Left renal pelvis (tissue), 4 donors: Measurements from ENCODE around the gene DACT2. TPM values are rescaled to one million over a fixed set of nuclear protein-coding genes. Genes with fewer than 3 reads are reported as not detected.
"Not testable (repeated sequence)": the region's sequence is repeated elsewhere in the genome, so short reads cannot be mapped to it uniquely, and the experiment has no call there.

Experiments used
- DNase-seq, 4 donors: peaks; one replicate each; pipeline ENCODE4 v3.0.0-alpha.2; 2013; ENCODE audit warnings: low read depth in 4 of 4, low spot score in 3 of 4
- polyA plus RNA-seq, 4 donors: library from polyadenylated mRNA; unstranded; fragments of 120-200 nt; gene quantifications; one replicate each; pipeline ENCODE4 v1.2.1, GENCODE V29; 2013; ENCODE audit not compliant: insufficient read length in 4 of 4

Gene DACT2
- polyA plus RNA-seq, 4 donors: 5.1 to 23.6 (median 18.0) TPM

- no peak for DNase-seq
These were observed 7.0 kb upstream of the DACT2 start for GRCh38 chr6:168326294-168327261.

DNA sequence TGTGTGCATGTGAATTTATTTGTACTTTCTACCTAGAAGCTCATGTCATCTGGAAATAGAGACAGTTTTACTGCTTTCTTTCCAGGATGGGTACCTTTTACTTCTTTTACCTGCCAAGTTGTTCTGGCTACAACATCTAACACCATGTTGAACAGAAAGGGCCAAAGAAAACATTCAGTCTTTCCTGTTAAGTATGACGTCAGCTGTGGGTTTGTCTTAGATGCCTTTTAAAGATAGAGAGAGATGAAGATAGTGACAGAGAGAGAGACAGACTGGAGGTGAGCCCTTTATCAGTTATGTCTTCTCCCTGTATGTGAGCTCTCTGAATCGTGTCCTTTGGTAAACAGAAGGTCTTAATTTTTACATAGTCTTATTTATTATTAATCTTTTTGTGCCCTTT lies 3.4 kb upstream of the DACT2 start:
- no peak for DNase-seq

- no peak for DNase-seq
These were observed 1.1 kb upstream of the DACT2 start for GRCh38 chr6:168320634-168321033.

DNA sequence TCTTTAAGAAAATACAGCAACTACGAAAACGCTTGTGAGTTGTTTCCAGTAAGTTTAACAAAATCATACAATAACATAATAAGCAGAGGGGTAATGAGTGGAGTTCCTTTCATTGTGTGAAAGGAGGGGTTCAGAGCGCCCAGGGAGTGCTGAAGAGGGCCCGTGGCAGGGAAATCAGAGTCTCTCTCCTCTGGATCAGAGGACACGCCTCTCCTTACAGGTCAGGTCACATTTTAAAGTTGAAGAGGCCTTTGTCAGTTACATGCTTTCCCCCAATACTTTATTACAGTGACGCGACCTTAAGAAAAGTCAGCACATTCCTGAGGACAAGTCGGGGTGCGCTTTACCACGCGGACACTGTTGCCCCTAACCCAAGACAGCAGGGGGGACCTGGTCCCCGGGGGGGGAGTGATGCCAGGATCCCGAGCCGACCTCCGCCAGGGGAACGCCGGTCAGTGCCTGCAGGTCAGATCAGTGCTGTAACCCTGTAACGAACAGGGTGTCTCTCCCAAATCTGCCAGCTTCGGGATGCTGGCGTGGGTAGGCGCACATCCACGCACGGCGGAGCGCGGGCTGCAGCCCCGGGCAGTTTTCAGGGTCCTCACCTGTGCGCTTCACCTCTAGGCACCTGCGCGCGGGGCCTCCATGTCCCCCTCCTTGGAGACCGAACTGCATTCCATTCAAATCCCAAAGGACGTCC lies 848 bp downstream of the DACT2 start:
- no peak for DNase-seq

GRCh38 chr6:168318090-168318489 lies 1.5 kb downstream of the DACT2 start:
- no peak for DNase-seq

DNA sequence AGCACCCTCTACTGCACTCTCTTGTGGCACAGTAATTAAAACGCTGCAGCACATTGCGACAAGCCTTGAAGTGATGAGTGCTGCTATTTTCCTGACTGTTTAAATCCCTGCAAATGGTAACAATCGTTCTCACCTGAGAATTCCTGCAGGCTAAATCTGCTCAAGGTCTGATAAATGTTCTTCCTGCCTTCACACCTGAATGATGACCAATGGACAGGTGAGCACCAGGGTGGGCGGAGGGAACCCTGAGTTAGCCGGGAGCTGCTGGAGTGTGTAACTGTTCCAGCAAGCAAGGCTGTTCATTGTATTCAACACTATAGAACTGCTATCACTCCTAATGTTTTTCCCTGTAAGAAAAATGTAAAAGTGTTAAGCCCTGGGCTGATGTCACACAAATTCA lies 4.0 kb downstream of the DACT2 start:
- no peak for DNase-seq

GRCh38 chr6:168314948-168315347 lies 4.6 kb downstream of the DACT2 start:
- no peak for DNase-seq

GRCh38 chr6:168314021-168314420 lies 5.6 kb downstream of the DACT2 start:
- no peak for DNase-seq

DNA sequence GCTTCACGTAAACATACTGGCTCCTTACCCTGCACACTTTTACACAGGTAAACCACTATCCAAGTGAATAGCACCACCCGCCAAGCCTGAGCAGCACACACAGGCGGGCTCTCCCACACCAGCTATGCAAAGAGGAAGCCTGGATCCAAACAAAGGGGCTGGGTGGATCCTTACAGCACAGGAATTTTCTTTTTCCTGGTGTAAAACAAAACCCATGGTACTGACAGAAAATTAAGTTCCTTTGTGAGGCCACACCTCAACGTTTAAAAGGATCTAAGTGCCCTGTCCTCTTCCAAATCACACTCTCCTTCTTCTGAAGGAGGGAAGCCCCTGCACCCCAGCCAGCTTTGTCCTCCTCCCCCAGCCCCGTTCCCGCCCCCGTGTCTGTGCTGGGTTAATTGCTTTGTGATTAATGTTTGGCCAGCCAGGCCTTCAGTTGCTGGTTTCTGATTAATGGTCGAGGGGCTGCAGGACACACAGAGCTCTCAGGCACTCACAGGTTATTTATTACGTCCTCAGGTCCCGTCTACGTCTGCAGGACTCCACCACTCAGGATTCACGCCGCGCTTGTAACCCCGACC lies 6.1 kb downstream of the DACT2 start:
- peak in 2 of 4 donors; percentile 75 to 85 for DNase-seq

DNA sequence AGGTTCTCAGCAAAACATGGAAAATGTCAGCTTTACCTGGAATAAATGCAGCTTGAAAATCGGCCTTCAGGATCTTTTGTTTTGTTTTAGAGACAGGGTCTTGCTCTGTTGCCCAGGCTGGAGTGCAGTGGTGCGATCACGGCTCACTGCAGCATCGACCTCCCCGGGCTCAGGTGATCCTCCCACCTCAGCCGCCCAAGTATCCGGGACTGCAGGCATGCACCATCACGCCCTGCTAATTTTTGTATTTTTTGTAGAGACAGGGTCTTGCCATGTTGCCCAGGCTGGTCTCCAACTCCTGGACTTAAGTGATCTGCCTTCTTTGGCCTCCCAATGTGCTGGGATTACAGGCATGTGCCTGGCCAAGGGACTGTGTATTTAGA lies 7.5 kb downstream of the DACT2 start:
- not testable (repeated sequence) for DNase-seq

- no peak for DNase-seq
These were observed 8.0 kb downstream of the DACT2 start for GRCh38 chr6:168311410-168312124.

- DNase-seq: no peak
These were observed 8.6 kb downstream of the DACT2 start for GRCh38 chr6:168310945-168311344.

DNA sequence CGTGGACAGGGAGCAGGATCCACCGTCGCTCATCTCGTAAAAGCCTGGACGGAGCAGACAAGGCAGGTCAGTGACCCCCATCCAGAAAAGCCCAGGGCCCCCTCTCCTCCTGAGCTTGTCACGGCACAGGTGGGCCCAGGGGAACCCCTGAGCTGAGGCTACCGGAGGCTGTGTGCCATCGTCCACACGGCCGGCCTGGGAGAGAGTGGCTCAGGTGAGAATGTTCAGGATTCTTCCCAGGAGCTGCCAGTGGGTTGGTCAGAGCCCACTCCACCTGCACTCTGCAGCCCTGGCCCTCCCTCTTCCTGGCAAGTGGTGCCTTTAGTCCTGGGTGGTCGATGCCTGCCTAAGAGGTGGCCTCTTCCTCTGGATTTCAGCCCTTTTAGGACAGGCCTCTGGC lies 9.2 kb downstream of the DACT2 start:
- no peak for DNase-seq

- DNase-seq: no peak
These were observed 9.6 kb downstream of the DACT2 start for GRCh38 chr6:168309997-168310396.

DNA sequence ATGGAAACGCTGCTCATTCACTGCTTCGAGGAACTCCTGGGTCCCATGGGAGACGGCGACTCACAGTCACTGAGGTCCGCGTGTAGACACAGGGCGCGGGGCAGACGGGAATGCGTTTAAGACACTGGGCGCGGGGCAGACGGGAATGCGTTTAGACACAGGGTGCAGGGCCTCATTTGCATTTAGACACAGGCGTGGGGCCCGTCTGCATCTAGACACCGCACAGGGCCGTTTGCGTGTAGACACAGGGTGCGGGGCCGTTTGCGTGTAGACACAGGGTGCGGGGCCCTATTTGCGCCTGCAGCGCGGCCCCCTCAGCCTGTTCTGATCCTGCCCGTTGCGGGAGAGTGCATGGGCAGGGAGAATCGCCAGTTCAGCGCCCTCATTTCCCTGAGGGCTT lies 10.4 kb downstream of the DACT2 start:
- no peak for DNase-seq

DNA sequence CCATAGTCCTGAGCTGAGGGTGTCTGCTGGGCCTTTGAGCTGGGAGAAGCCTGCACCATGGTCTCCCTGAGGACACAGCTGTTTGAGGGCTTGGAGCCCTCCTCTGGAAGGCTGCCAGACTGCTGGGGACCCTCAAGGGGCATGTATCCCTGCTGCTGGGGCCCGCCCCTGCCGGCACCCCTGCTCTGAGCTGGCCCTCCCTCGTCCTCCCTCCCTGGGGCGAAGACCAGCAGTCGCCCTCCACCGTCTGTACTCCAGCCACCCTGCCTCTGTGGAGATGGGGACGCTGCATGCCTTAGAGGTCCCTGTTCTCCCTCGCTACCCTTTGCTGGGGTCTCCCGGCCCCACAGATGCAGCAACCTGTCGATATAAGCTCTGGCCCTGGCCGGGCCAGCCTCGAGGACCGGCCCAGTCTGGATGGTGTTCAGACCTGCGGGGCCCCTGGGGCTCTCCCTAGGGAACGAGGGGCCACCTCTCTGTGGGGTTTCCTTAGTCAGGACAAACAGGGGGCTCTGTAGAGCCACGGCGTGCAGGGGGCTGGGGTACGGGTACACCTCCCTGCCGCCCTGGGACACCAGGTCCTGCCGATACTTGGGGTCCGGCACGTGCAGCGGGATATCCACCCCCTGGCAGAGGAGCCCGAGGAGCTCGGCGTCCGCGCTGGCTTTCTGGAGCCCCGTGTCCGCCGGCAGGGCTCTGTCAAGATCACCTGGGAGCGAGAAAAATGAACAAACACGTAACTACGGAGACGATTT lies 11.0 kb downstream of the DACT2 start:
- DNase-seq: no peak

DNA sequence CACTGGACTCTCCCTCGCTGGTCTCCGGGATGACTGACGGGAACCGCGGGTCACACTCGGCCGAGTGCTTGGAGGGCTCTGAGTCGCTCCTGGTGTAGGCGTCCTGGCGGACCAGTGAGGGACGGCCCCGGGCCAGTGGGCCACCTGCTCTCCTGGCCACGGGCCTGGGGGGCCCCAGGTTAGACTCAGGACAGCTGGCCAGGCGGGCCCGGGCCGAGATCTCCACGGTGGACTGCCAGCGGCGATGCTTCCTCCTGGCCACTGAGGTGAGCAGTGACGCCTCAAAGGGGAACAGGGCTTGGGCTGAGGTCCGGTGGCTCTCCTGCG lies 11.9 kb downstream of the DACT2 start:
- DNase-seq: no peak

GRCh38 chr6:168307015-168307694 lies 12.4 kb downstream of the DACT2 start:
- no peak for DNase-seq

- DNase-seq: no peak
These were observed 13.7 kb downstream of the DACT2 start for GRCh38 chr6:168305863-168306262.
